GM18519 (cell line): ENCODE data around the gene BCR.

ENCODE experiments used
- ATAC-seq: cut with Tn5 transposase; IDR thresholded peaks from one replicate; pipeline ENCODE4 v1.9.1; 2021; ENCODE audit warnings: mild to moderate bottlenecking, moderate library complexity; ENCODE audit not compliant: unreplicated experiment, low FRiP score

Gene BCR

GRCh38 chr22:23270212-23270733 is 90.0 kb downstream of the BCR start:
- no peak for ATAC-seq

- ATAC-seq = no peak
Observed at GRCh38 chr22:23270798-23271596, 90.7 kb downstream of the BCR start.

GRCh38 chr22:23271597-23271908 is 91.2 kb downstream of the BCR start:
- no peak for ATAC-seq

- no peak for ATAC-seq
Observed at GRCh38 chr22:23272371-23272770, 92.1 kb downstream of the BCR start.

GRCh38 chr22:23272834-23273233 is 92.5 kb downstream of the BCR start:
- no peak for ATAC-seq

GRCh38 chr22:23273445-23274145 is 93.3 kb downstream of the BCR start:
- no peak for ATAC-seq

GRCh38 chr22:23274146-23274526 is 93.8 kb downstream of the BCR start:
- no peak for ATAC-seq

- no peak for ATAC-seq
Observed at GRCh38 chr22:23274891-23275694, 94.8 kb downstream of the BCR start.

GRCh38 chr22:23275751-23276150 is 95.4 kb downstream of the BCR start:
- no peak for ATAC-seq

GRCh38 chr22:23276656-23277582 is 96.6 kb downstream of the BCR start:
- ATAC-seq = no peak

- ATAC-seq = no peak
Observed at GRCh38 chr22:23277583-23278295, 97.4 kb downstream of the BCR start.

GRCh38 chr22:23278883-23279675 is 98.8 kb downstream of the BCR start:
- ATAC-seq = no peak

- no peak for ATAC-seq
Observed at GRCh38 chr22:23279781-23280180, 99.5 kb downstream of the BCR start.

GRCh38 chr22:23280356-23281052 is 100.2 kb downstream of the BCR start:
- no peak for ATAC-seq

GRCh38 chr22:23281053-23281405 is 100.7 kb downstream of the BCR start:
- no peak for ATAC-seq

- ATAC-seq = no peak
Observed at GRCh38 chr22:23281406-23282088, 101.2 kb downstream of the BCR start.

GRCh38 chr22:23282089-23282501 is 101.8 kb downstream of the BCR start:
- ATAC-seq = no peak

GRCh38 chr22:23282516-23282915 is 102.2 kb downstream of the BCR start:
- ATAC-seq = no peak
